ENCODE data around the gene SIVA1.
A peak's percentile ranks its signal among the peaks of the same experiment; 100 is the strongest.
"Not testable (repeated sequence)": the region's sequence is repeated elsewhere in the genome, so short reads cannot be mapped to it uniquely, and the experiment has no call there.

SIVA1 gene

DNA sequence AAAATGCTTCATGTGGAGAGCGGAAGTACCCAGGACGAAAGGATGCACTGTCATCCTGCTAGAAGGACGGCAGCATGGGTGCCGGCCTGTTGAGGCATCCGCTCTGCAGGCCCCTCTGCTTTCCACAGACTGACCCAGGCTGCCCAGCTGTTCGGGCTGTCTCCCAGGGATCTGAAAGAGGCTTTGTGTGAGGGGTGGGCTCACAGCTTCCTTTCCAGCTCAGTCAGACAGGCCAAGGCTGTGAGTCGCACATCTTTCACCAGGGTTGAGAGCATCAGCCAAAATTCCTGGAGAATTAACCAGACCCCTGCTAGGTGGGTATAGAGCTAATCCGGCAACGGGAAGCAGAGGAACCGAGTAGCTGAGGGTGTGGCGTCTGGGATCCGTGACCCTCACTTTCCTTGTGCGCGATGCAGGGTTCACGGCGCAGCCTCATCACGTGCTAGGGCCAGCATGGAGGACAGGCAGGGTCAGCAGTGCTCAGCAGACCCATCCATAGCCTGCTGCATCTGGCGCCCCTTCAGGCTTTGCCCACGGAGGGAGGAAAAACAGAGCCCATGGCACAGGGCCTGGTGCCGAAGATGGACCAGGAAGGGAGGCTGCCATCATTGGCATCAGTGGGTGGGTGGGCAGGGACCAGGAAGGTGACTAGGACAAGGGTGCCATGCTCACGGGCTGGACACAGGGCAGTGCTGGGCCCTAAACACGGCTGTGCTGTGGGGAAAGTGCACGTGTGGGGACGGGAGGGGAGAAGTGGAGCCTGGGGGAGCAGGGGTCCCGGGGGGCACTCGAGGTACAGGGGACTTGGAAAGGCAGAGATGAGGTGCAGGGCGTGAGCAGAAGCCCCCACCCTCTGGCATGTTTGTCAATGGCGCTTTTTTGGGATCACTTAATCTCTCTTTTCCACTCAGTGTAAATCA, 9.2 kb upstream of the SIVA1 start:
- peaks cover 17 to 28% of the 10 kb centered on the region in 2 donors for H3K4me1 ChIP-seq (ENCODE audit: control insufficient read depth in 2 of 2, insufficient read depth in 2 of 2, low read length in 2 of 2)

GRCh38 chr14:104744484-104744883, 8.5 kb upstream of the SIVA1 start:
- Histone ChIP-seq H3K27ac (ENCODE audit: low read depth in 2 of 2, low read length in 2 of 2) (no peak overlapping the region), H3K4me1 (ENCODE audit: control insufficient read depth in 2 of 2, insufficient read depth in 2 of 2, low read length in 2 of 2) (peaks cover 24 to 36% of the 10 kb centered on the region in 2 donors), H3K36me3 (ENCODE audit: control insufficient read depth in 2 of 2, insufficient read depth in 2 of 2, low read length in 2 of 2) (no peaks in the 10 kb centered on the region), H3K9ac (ENCODE audit: low read depth in 1 of 2, low read length in 2 of 2) (no peak overlapping the region), H3K4me3 (ENCODE audit: low read length in 2 of 2) (no peak overlapping the region), H3K9me3 (ENCODE audit: control insufficient read depth in 2 of 2, low read length in 2 of 2) (no peaks in the 10 kb centered on the region), H3K27me3 (ENCODE audit: control insufficient read depth in 2 of 2, insufficient read depth in 2 of 2, low read length in 2 of 2) (no peaks in the 10 kb centered on the region)

More for the DNA sequence above, 9.2 kb upstream of the SIVA1 start:
- H3K9me3 ChIP-seq (ENCODE audit: control insufficient read depth in 2 of 2, low read length in 2 of 2) = no peaks in the 10 kb centered on the region
- H3K36me3 ChIP-seq (ENCODE audit: control insufficient read depth in 2 of 2, insufficient read depth in 2 of 2, low read length in 2 of 2) = no peaks in the 10 kb centered on the region
- no peak overlapping the region for H3K4me3 ChIP-seq (ENCODE audit: low read length in 2 of 2)
- no peak overlapping the region for H3K9ac ChIP-seq (ENCODE audit: low read depth in 1 of 2, low read length in 2 of 2)
- no peaks in the 10 kb centered on the region for H3K27me3 ChIP-seq (ENCODE audit: control insufficient read depth in 2 of 2, insufficient read depth in 2 of 2, low read length in 2 of 2)
- H3K27ac ChIP-seq (ENCODE audit: low read depth in 2 of 2, low read length in 2 of 2) = no peak overlapping the region

GRCh38 chr14:104745431-104745830, 7.5 kb upstream of the SIVA1 start:
- H3K9ac ChIP-seq (ENCODE audit: low read depth in 1 of 2, low read length in 2 of 2) = no peak overlapping the region
- H3K27ac ChIP-seq (ENCODE audit: low read depth in 2 of 2, low read length in 2 of 2) = no peak overlapping the region
- H3K27me3 ChIP-seq (ENCODE audit: control insufficient read depth in 2 of 2, insufficient read depth in 2 of 2, low read length in 2 of 2) = no peaks in the 10 kb centered on the region
- peaks cover 25 to 38% of the 10 kb centered on the region in 2 donors for H3K4me1 ChIP-seq (ENCODE audit: control insufficient read depth in 2 of 2, insufficient read depth in 2 of 2, low read length in 2 of 2)
- H3K9me3 ChIP-seq (ENCODE audit: control insufficient read depth in 2 of 2, low read length in 2 of 2) = no peaks in the 10 kb centered on the region
- H3K36me3 ChIP-seq (ENCODE audit: control insufficient read depth in 2 of 2, insufficient read depth in 2 of 2, low read length in 2 of 2) = no peaks in the 10 kb centered on the region
- H3K4me3 ChIP-seq (ENCODE audit: low read length in 2 of 2) = no peak overlapping the region

DNA sequence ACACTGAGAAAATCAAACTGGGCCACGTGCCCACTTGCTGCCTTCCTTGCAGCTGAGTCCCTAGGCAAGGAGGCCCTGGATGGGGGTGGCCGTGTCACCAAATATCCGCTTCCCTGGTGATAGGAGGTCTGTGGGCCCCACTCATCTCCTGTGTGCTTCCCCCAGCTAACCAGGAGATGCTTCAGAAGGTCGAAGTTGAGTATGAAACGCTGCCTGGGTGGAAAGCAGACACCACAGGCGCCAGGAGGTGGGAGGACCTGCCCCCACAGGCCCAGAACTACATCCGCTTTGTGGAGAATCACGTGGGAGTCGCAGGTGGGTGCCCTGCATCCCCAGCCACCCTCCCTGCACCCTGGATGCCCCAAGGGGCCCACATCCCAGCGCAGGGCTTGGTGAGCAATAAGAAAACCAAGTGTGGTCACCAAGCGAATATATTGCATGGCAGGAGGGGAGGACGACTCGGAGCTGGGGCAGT, 6.8 kb upstream of the SIVA1 start:
- H3K9me3 ChIP-seq (ENCODE audit: control insufficient read depth in 2 of 2, low read length in 2 of 2) = no peaks in the 10 kb centered on the region
- peak overlapping the region in 1 of 2 donors; percentile 38 for H3K9ac ChIP-seq (ENCODE audit: low read depth in 1 of 2, low read length in 2 of 2)
- no peaks in the 10 kb centered on the region for H3K27me3 ChIP-seq (ENCODE audit: control insufficient read depth in 2 of 2, insufficient read depth in 2 of 2, low read length in 2 of 2)
- H3K36me3 ChIP-seq (ENCODE audit: control insufficient read depth in 2 of 2, insufficient read depth in 2 of 2, low read length in 2 of 2) = no peaks in the 10 kb centered on the region
- peak overlapping the region in 1 of 2 donors; percentile 4 for H3K27ac ChIP-seq (ENCODE audit: low read depth in 2 of 2, low read length in 2 of 2)
- peaks cover 25 to 38% of the 10 kb centered on the region in 2 donors for H3K4me1 ChIP-seq (ENCODE audit: control insufficient read depth in 2 of 2, insufficient read depth in 2 of 2, low read length in 2 of 2)
- H3K4me3 ChIP-seq (ENCODE audit: low read length in 2 of 2) = no peak overlapping the region

- Histone ChIP-seq H3K27ac (ENCODE audit: low read depth in 2 of 2, low read length in 2 of 2) (peak overlapping the region; percentile 19 to 58), H3K36me3 (ENCODE audit: control insufficient read depth in 2 of 2, insufficient read depth in 2 of 2, low read length in 2 of 2) (no peaks in the 10 kb centered on the region), H3K27me3 (ENCODE audit: control insufficient read depth in 2 of 2, insufficient read depth in 2 of 2, low read length in 2 of 2) (no peaks in the 10 kb centered on the region), H3K9ac (ENCODE audit: low read depth in 1 of 2, low read length in 2 of 2) (peak overlapping the region in 1 of 2 donors; percentile 38), H3K4me3 (ENCODE audit: low read length in 2 of 2) (no peak overlapping the region), H3K4me1 (ENCODE audit: control insufficient read depth in 2 of 2, insufficient read depth in 2 of 2, low read length in 2 of 2) (peaks cover 29 to 40% of the 10 kb centered on the region in 2 donors), H3K9me3 (ENCODE audit: control insufficient read depth in 2 of 2, low read length in 2 of 2) (no peaks in the 10 kb centered on the region)
Observed at GRCh38 chr14:104746934-104747481, 5.9 kb upstream of the SIVA1 start.

DNA sequence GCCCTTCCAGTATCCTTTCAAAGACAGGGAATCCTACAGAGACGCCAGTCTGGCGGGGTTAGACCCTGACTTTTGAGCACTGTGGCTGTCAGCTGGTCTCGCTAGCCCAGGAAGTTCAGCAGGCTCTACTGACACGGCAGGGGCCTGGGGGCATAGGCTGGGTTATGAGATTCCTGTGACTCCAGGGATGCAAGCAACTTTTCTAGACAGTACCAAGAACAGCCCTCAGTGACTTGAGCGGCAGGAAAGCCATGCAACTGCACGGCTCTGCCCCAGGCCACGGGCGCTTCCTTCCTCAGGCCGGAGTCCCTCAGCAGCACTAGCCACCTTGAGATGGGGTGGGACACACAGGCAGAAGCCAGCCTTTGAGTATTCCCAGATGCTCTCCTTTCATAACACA, 5.1 kb upstream of the SIVA1 start:
- Histone ChIP-seq H3K4me3 (ENCODE audit: low read length in 2 of 2) (no peak overlapping the region), H3K27ac (ENCODE audit: low read depth in 2 of 2, low read length in 2 of 2) (peak overlapping the region; percentile 19 to 48), H3K36me3 (ENCODE audit: control insufficient read depth in 2 of 2, insufficient read depth in 2 of 2, low read length in 2 of 2) (no peaks in the 10 kb centered on the region), H3K9me3 (ENCODE audit: control insufficient read depth in 2 of 2, low read length in 2 of 2) (no peaks in the 10 kb centered on the region), H3K9ac (ENCODE audit: low read depth in 1 of 2, low read length in 2 of 2) (no peak overlapping the region), H3K27me3 (ENCODE audit: control insufficient read depth in 2 of 2, insufficient read depth in 2 of 2, low read length in 2 of 2) (no peaks in the 10 kb centered on the region), H3K4me1 (ENCODE audit: control insufficient read depth in 2 of 2, insufficient read depth in 2 of 2, low read length in 2 of 2) (peaks cover 32 to 43% of the 10 kb centered on the region in 2 donors)

- H3K36me3 ChIP-seq (ENCODE audit: control insufficient read depth in 2 of 2, insufficient read depth in 2 of 2, low read length in 2 of 2) = no peaks in the 10 kb centered on the region
- peak overlapping the region in 1 of 2 donors; percentile 24 for H3K27ac ChIP-seq (ENCODE audit: low read depth in 2 of 2, low read length in 2 of 2)
- no peaks in the 10 kb centered on the region for H3K9me3 ChIP-seq (ENCODE audit: control insufficient read depth in 2 of 2, low read length in 2 of 2)
- H3K4me3 ChIP-seq (ENCODE audit: low read length in 2 of 2) = no peak overlapping the region
- H3K27me3 ChIP-seq (ENCODE audit: control insufficient read depth in 2 of 2, insufficient read depth in 2 of 2, low read length in 2 of 2) = no peaks in the 10 kb centered on the region
- peaks cover 41 to 49% of the 10 kb centered on the region in 2 donors for H3K4me1 ChIP-seq (ENCODE audit: control insufficient read depth in 2 of 2, insufficient read depth in 2 of 2, low read length in 2 of 2)
- peak overlapping the region; percentile 3 to 6 for H3K9ac ChIP-seq (ENCODE audit: low read depth in 1 of 2, low read length in 2 of 2)
Observed at GRCh38 chr14:104749111-104749649, 3.8 kb upstream of the SIVA1 start.

DNA sequence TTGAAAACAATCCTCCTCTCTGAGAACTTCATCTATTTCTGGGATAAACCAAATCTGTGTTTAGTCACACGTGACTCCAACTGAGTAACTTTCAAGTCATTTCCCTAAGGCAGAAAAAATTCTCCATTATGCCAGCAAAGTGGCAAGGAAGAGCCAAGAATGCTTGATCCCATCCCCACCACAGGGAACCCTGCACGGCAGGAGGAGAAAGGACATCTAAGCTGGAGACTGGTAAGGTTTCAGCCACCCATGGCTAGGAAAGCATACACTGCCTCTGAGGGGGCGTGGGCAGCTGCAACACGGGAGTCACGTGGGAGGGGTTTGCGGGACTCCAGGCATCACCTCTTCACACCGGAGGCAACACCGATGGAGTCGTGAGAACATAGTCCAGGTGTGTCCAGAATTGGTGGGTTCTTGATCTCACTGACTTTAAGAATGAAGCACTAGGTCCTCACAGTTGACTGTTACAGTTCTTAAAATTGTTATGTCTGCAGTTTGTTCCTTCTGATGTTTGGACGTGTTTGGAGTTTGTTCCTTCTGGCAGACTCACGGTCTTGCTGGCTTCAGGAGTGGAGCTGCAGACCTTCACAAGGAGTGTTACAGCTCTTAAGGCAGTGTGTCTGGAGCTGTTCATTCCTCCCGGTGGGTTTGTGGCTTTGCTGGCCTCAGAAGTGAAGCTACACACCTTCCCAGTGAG, 2.7 kb upstream of the SIVA1 start:
- no peak overlapping the region for H3K9ac ChIP-seq (ENCODE audit: low read depth in 1 of 2, low read length in 2 of 2)
- no peak overlapping the region for H3K27ac ChIP-seq (ENCODE audit: low read depth in 2 of 2, low read length in 2 of 2)
- peaks cover 45 to 53% of the 10 kb centered on the region in 2 donors for H3K4me1 ChIP-seq (ENCODE audit: control insufficient read depth in 2 of 2, insufficient read depth in 2 of 2, low read length in 2 of 2)

DNA sequence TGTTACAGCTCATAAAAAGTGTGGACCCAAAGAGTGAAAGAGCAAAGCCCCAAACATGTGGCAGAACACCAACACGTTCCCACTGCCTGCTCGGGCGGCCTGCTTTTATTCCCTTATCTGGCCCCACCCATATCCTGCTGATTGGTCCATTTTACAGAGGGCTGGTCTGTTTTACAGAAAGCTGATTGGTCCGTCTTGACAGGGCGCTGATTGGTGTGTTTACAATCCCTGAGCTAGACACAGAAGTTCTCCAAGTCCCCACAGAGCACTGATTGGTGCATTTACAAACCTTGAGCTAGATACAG, 2.2 kb upstream of the SIVA1 start:
- H3K9me3 ChIP-seq (ENCODE audit: control insufficient read depth in 2 of 2, low read length in 2 of 2); H3K36me3 ChIP-seq (ENCODE audit: control insufficient read depth in 2 of 2, insufficient read depth in 2 of 2, low read length in 2 of 2); H3K27me3 ChIP-seq (ENCODE audit: control insufficient read depth in 2 of 2, insufficient read depth in 2 of 2, low read length in 2 of 2); H3K27ac ChIP-seq (ENCODE audit: low read depth in 2 of 2, low read length in 2 of 2); H3K4me3 ChIP-seq (ENCODE audit: low read length in 2 of 2); H3K9ac ChIP-seq (ENCODE audit: low read depth in 1 of 2, low read length in 2 of 2): not testable (repeated sequence)
- peaks cover 45 to 53% of the 10 kb centered on the region in 2 donors for H3K4me1 ChIP-seq (ENCODE audit: control insufficient read depth in 2 of 2, insufficient read depth in 2 of 2, low read length in 2 of 2)

More for the DNA sequence above, 2.7 kb upstream of the SIVA1 start:
- Histone ChIP-seq H3K36me3 (ENCODE audit: control insufficient read depth in 2 of 2, insufficient read depth in 2 of 2, low read length in 2 of 2) (peaks cover 0 to under 1% of the 10 kb centered on the region in 2 donors), H3K27me3 (ENCODE audit: control insufficient read depth in 2 of 2, insufficient read depth in 2 of 2, low read length in 2 of 2) (no peaks in the 10 kb centered on the region), H3K9me3 (ENCODE audit: control insufficient read depth in 2 of 2, low read length in 2 of 2) (no peaks in the 10 kb centered on the region), H3K4me3 (ENCODE audit: low read length in 2 of 2) (no peak overlapping the region)

All from mucosa of rectum (tissue), 2 donors.